ENCODE measurements around the gene ITGB7.

DNA sequence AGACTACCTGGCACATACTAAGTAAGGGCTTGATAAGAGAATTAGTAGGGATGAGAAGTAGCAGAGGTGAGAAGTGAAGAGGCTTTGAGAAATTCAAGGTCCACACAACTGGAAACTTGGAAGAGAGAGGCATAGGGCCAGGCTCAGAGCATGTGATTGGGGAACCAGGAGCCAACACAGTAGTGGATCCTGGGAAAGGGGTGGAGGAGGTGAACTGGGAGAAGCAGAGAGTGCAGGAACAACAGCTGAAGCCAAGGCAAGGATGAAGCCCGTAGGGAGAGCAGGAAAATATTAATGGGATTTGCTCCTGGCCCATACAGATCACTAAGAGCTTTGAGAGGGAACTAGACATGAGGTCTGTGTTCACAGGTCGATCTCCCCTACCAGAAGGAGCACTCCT, 1.4 kb upstream of the ITGB7 start:
- TF ChIP-seq POLR2A (IDR thresholded peaks at IDR 0.05), result no peak
- TF ChIP-seq, protein P1, sequence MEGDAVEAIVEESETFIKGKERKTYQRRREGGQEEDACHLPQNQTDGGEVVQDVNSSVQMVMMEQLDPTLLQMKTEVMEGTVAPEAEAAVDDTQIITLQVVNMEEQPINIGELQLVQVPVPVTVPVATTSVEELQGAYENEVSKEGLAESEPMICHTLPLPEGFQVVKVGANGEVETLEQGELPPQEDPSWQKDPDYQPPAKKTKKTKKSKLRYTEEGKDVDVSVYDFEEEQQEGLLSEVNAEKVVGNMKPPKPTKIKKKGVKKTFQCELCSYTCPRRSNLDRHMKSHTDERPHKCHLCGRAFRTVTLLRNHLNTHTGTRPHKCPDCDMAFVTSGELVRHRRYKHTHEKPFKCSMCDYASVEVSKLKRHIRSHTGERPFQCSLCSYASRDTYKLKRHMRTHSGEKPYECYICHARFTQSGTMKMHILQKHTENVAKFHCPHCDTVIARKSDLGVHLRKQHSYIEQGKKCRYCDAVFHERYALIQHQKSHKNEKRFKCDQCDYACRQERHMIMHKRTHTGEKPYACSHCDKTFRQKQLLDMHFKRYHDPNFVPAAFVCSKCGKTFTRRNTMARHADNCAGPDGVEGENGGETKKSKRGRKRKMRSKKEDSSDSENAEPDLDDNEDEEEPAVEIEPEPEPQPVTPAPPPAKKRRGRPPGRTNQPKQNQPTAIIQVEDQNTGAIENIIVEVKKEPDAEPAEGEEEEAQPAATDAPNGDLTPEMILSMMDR (IDR thresholded peaks at IDR 0.05 in 8 of 11, conservative IDR thresholded peaks at IDR 0.05 in 3 of 11), result no peak
